SK-N-SH (cell line): ENCODE data around the gene TNFRSF14.

ENCODE experiments used
- CTCF ChIP-seq: fragments of 200-600 bp; sonication (generic); IDR thresholded peaks from 2 replicates; pipeline ENCODE4 v1.6.1; 2017; ENCODE audit warnings: antibody characterized with exemption, mild to moderate bottlenecking, moderate library complexity
- EZH2phosphoT487 ChIP-seq: fragments of 200-600 bp; sonication (generic); IDR thresholded peaks from 2 replicates; pipeline ENCODE4 v1.6.1; 2017; ENCODE audit warnings: low read depth, mixed run types, mild to moderate bottlenecking, antibody characterized with exemption, moderate library complexity, borderline replicate concordance
- MAX ChIP-seq: IDR thresholded peaks from 2 replicates; pipeline ENCODE4 v1.4.0; 2012; ENCODE audit warnings: low read depth
- NFIC ChIP-seq: IDR thresholded peaks from 2 replicates; pipeline ENCODE4 v1.4.0; 2012; ENCODE audit warnings: borderline replicate concordance
- TAF1 ChIP-seq: IDR thresholded peaks from 2 replicates; pipeline ENCODE4 v1.6.1; 2012; ENCODE audit warnings: low read depth, mild to moderate bottlenecking, low read length, moderate library complexity, borderline replicate concordance
- TCF12 ChIP-seq: IDR thresholded peaks from 2 replicates; pipeline ENCODE4 v1.4.0; 2012

- TF ChIP-seq TAF1 (no peak), EZH2phosphoT487 (no peak), CTCF (no peak), NFIC (no peak), TCF12 (no peak), MAX (no peak)
Measured at GRCh38 chr1:2567083-2567679, 11.0 kb downstream of the TNFRSF14 start.
